ENCODE data around the gene GRIA1. TPM values are rescaled to one million over a fixed set of nuclear protein-coding genes. Genes with fewer than 3 reads are reported as not detected.

Gene GRIA1
- total and polyA plus RNA-seq, 10 of the 15 experiments (the other 5 are each of a cell fraction or from before 2014, with no cell fraction given) = 0.04 to 0.18 (median 0.04) TPM; not detected in 7

- Histone ChIP-seq H3K9ac (ENCODE audit: control insufficient read depth, insufficient read depth, low read length) (no peak overlapping the region), H3K4me2 (ENCODE audit: control insufficient read depth, insufficient read depth) (no peak overlapping the region), H2AFZ (ENCODE audit: control insufficient read depth, low read depth, low read length) (no peak overlapping the region), H3K27me3 (replicated peaks in 1 of 2; ENCODE audit: control insufficient read depth in 2 of 2, insufficient read depth in 2 of 2, low read length in 1 of 2) (no peaks in the 10 kb centered on the region), H3K4me1 (ENCODE audit: control insufficient read depth, insufficient read depth, low read length) (no peaks in the 10 kb centered on the region), H3K9me3 (replicated peaks; ENCODE audit: control insufficient read depth, insufficient read depth, low read length) (no peaks in the 10 kb centered on the region), H3K27ac (ENCODE audit: control insufficient read depth, insufficient read depth) (no peak overlapping the region), H3K4me3 (no peak overlapping the region), H4K20me1 (ENCODE audit: control insufficient read depth, insufficient read depth) (no peaks in the 10 kb centered on the region), H3K36me3 (ENCODE audit: control insufficient read depth in 2 of 2, insufficient read depth in 2 of 2, low read length in 1 of 2) (no peaks in the 10 kb centered on the region), H3K79me2 (ENCODE audit: control insufficient read depth, insufficient read depth, low read length) (no peaks in the 10 kb centered on the region)
- TF ChIP-seq ATF3 (IDR thresholded peaks at IDR 0.05; ENCODE audit: borderline replicate concordance, extremely low read depth, low read depth, low read length) (no peak), CTCF (IDR thresholded peaks at IDR 0.05 in 2 of 3, conservative IDR thresholded peaks at IDR 0.05 in 1 of 3; ENCODE audit: control insufficient read depth in 2 of 3, extremely low read depth in 1 of 3, insufficient read depth in 1 of 3, low read depth in 3 of 3, low read length in 3 of 3) (no peak), DPF2 (IDR thresholded peaks at IDR 0.05) (no peak), RAD51 (IDR thresholded peaks at IDR 0.05) (no peak), NR2C2 (IDR thresholded peaks at IDR 0.05; ENCODE audit: borderline replicate concordance, control insufficient read depth, insufficient read length, low read depth) (no peak), NFYA (IDR thresholded peaks at IDR 0.05; ENCODE audit: borderline replicate concordance, low read depth, low read length) (no peak), ZNF622 (IDR thresholded peaks at IDR 0.05) (no peak)
- no peak for DNase-seq (ENCODE audit: low read depth, low spot score)
- no peak for FAIRE-seq
- in situ Hi-C loops (cut with MboI) = no loop called here
- 63% methylated on average over 3 of the region's 3 CpGs for WGBS (ENCODE audit: insufficient coverage, insufficient replicate concordance, low lambda C conversion rate, missing lambda C conversion rate)
- ChIA-PET CTCF (interaction anchor here (1.6 kb wide), 1 partner anchor 204 kb away, joined by 3 read pairs; no protein-coding TSS in a partner anchor), POLR2A (no interaction called here), SMC1A (ENCODE audit: uncharacterized antibody, unreplicated experiment) (no interaction called here), RAD21 (ENCODE audit: unreplicated experiment) (no interaction called here)
- no TSS peak for BruUV-seq (replicated peaks)
- ATAC-seq = no peak
- intact Hi-C loops (cut with micrococcal nuclease; ENCODE audit: unreplicated experiment) = no loop called here
Measured at GRCh38 chr5:153699035-153699434, 208.6 kb downstream of the GRIA1 start.

Data from GM12878 (cell line).